Fibroblast of skin of left quadriceps (primary cell): ENCODE measurements around the gene SERTAD3.
"Not testable (repeated sequence)": the region's sequence is repeated elsewhere in the genome, so short reads cannot be mapped to it uniquely, and the experiment has no call there.

Experiments
- DNase-seq, 2 experiments: peaks; one replicate each; pipeline ENCODE4 v3.0.0-alpha.2; 2013; ENCODE audit warnings: low read depth in 2 of 2

Gene SERTAD3, protein sequence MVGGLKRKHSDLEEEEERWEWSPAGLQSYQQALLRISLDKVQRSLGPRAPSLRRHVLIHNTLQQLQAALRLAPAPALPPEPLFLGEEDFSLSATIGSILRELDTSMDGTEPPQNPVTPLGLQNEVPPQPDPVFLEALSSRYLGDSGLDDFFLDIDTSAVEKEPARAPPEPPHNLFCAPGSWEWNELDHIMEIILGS

GRCh38 chr19:40444000-40444824 lies at the start of gene SERTAD3:
Gene SERTAD3, minus strand, starts transcription at chr19:40444335. Its CDS starts 2,255 bp downstream, at chr19:40442080.
- peak; percentile 90 to 91 for DNase-seq

DNA sequence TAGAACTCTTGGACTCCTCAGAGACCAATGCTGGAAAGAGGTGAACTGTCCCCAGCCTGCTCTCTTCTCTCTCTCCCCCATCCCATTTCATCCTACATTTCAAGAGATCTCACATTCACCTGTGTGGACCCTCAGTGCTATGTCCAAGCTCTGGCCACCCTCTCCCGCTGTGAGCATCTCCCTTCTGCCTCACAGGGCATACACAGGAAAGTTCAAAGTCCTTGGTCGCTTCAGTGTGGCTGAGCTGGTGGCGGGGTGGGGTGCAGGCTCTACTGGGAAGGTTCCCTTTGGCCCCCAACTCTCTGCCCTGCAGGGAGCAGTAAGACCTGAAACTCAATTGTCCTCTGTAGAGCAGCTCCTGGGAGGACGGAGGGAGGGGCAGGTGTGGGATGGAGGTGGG lies 49.6 kb upstream of the SERTAD3 start:
- no peak for DNase-seq

- no peak for DNase-seq
These were observed 48.1 kb upstream of the SERTAD3 start for GRCh38 chr19:40492274-40492673.

DNA sequence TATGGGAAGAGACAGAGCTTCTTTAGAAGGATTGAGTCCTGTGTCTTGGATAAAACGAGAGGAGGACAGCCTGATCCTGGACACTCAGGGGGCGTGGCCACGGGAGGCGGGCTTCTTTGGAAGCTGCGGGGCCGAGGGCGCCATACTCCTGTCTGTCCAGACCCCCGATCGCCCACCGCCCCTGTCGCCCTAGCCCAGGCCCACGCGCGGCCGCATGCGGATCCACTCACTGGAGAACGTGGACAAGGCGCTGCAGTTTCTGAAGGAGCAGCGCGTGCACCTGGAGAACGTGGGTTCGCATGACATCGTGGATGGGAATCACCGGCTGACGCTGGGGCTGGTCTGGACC lies 45.7 kb upstream of the SERTAD3 start:
- DNase-seq = no peak

- no peak for DNase-seq
These were observed 41.9 kb upstream of the SERTAD3 start for GRCh38 chr19:40486017-40486416.

DNA sequence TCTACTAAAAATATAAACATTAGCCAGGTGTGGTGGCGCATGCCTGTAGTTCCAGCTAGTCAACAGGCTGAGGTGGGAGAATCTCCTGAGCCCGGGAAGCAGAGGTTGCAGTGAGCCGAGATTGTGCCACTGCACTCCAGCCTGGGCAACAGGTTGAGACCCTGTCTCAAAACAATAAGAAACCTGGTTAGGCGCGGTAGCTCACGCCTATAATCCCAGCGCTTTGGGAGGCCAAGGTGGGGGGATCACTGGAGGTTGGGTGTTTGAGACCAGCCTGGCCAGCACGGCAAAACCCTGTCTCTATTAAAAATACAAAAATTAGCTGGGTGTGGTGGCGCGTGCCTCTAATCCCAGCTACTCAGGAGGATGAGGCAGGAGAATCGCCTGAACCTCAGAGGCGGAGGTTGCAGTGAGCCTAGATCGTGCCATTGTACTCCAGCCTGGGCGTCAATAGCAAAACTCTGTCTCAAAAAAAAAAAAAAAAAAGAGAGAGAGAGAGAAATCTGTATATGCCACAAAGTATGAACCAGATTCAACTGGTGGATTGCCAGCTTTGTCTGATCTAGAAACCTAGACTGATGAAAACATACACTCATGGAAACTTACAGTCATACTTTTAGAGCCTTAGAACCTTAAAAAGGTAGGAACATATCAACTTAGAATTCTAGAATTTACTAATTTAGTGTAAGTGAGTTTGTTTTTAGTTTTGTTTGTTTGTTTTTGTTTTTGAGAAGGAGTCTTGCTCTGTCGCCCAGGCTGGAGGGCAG lies 31.9 kb upstream of the SERTAD3 start:
- DNase-seq = not testable (repeated sequence)

DNA sequence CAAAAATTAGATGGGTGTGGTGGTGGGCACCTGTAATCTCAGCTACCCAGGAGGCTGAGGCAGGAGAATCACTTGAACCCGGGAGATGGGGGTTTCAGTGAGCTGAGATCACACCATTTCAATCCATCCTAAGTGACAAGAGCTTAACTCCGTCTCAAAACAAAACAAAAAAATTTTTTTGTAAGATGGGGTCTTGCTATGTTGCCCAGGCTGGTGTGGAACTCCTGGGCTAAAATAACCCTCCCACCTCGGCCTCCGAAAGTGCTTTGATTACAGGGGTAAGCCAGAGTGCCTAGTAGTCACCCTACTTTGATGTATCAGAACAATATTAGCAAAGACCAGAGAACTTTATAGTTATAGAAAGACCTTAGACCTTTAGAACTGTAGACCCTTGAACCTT lies 30.6 kb upstream of the SERTAD3 start:
- DNase-seq = no peak

DNA sequence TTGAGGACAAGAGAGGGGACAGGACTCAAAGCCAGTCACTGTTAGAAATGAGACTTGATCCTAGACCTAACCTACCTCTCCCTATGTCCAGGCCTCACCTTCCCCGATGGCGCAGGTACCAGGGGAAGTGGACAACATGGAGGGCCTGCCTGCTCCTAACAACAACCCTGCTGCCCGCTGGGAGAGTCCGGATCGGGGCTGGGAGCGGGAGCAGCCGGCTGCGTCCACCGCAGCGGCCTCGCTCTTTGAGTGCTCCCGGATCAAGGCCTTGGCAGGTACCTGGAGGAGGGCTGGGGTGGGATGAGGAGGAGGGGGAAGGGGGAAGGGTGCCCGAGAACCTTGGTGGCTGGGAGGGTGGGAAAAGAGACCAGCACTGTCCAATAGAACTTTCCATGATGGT lies 28.4 kb upstream of the SERTAD3 start:
- no peak for DNase-seq

- DNase-seq = no peak
These were observed 27.0 kb upstream of the SERTAD3 start for GRCh38 chr19:40471111-40471510.

DNA sequence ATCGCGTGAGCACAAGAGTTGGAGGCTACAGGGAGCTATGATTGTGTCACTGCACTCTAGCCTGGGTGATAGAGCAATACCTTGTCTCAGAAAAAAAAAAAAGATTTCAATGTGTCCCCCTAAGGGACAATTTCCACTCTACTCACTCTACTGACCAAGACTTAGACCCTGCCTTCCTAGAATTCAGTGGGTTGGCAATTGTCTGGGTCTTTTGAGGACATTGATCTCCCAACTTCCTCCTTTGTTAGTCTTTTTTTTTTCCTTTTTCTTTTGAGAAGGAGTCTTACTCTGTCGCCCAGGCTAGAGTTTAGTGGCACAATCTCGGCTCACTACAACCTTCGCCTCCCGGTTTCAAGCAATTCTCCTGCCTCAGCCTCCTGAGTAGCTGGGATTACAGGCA lies 24.9 kb upstream of the SERTAD3 start:
- no peak for DNase-seq

GRCh38 chr19:40466985-40467734 lies 23.0 kb upstream of the SERTAD3 start, which contains the start of gene SPTBN4:
Gene SPTBN4, plus strand, starts transcription at chr19:40467001. Its CDS starts 5,621 bp downstream, at chr19:40472622.
- no peak for DNase-seq

DNA sequence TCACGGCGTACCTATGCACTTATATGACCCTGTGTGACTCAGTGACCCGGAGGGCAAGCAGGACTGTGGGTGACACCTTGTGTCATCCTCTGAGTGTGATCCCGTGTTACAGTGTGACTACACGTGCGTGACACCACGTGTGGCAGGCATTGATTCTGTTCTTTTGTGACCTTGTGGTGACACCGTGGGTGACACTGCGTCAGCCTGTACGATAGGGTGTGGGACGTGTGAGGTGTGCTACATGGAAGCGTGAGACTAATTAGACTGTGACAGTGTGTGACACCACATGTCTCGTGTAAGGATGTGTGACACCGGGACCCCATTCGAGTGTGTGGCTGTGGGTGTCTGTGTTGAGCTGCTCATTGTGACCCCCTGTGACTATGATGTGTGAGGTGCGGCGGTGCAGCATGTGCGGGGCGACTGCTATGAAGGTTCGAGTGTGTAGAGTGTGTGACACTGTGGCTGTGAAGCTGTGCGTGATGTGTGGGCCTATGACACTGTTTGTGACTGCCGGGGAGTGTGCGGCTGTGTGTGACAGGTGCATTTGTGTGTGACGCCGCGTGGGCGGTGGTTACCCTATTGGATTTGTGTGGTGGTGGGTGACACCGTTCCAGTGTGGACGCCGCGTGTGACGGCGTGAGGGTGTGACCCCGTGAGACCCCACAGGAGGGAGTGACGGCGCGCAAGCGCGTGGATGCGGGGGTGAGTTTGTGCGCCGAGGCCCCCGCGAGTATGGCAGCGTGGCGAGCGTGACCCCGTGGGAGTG lies 22.3 kb upstream of the SERTAD3 start:
- no peak for DNase-seq

DNA sequence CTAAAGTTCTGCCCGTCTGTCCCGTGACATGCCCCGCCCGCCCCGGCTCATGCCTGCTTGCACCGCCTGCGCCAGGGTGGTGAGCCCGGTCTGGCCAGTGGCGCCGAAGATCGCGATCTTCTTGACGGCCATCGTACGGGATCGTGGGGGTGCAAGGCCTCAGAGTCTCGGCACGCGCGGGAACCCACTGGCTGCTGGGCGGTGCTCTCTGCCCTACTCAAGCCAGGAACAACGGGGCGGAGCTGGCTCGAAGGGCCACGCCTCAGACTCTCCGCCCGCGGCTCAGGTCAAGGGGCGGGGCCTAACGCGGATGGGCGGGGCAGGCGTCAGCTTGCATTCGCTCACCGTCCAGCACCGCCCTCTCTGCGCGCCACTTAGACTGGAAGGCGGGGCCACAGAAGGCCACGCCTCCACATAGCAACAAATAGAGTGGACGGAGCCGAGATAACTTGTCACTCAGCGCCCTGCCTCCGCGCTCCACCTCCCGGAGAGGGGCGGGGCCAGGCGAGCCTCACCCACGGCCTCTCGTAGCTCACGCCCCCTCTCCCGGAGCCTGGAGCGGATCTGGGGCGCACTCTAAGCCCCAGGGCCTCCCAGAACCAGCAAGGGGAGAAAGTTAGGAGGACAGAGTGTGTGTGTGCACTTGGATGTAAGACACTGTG lies 21.6 kb upstream of the SERTAD3 start, which contains the start of gene BLVRB:
Gene BLVRB (minus strand): TSS at position 189 of the 662 bp plus-strand sequence. CDS start 57 bp downstream, at position 132.
- DNase-seq = peak; percentile 97 to 98

DNA sequence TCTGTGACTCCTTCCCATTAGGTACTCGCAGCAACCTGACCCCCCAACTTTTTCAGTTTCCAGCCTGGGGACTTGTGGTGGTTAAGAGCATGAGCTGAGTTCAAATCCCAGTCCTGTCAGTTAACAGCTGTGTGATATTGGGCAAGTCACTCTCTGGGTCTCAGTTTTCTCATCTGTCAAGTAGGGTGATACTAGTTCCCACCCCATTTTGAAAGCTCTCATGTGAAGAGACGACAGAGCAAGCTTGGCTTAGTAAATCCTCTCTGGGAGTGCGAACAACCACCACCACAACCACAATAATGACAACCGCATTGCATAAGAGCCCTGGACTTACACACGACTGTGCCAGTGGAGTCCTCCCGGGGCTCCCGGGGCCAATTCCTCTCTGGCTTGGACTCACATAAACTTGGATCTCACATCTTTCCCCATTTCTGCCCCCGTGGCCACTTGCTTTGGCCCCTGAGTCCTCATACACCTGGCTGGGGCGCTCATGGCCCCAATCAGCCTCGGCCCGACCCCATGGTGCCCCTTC lies 21.0 kb upstream of the SERTAD3 start:
- DNase-seq = no peak

GRCh38 chr19:40464059-40465024 lies 20.2 kb upstream of the SERTAD3 start:
- peak; percentile 74 to 79 for DNase-seq

DNA sequence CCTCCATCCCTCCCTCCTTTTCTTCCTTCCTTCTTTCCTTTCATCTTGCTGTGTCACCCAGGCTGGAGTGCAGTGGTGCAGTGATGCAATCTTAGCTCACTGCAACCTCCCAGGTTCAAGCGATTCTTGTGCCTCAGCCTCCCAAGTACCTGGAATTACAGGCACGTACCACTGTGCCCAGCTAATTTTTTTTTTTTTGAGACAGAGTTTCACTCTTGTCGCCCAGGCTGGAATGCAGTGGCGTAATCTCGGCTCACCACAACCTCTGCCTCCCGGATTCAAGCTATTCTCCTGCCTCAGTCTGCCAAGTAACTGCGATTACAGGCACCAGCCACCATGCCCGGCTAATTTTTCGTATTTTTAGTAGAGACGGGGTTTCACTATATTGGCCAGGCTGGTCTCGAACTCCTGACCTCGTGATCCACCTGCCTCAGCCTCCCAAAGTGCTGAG lies 19.5 kb upstream of the SERTAD3 start:
- DNase-seq = not testable (repeated sequence)

- no peak for DNase-seq
These were observed 17.6 kb upstream of the SERTAD3 start for GRCh38 chr19:40461669-40462221.

DNA sequence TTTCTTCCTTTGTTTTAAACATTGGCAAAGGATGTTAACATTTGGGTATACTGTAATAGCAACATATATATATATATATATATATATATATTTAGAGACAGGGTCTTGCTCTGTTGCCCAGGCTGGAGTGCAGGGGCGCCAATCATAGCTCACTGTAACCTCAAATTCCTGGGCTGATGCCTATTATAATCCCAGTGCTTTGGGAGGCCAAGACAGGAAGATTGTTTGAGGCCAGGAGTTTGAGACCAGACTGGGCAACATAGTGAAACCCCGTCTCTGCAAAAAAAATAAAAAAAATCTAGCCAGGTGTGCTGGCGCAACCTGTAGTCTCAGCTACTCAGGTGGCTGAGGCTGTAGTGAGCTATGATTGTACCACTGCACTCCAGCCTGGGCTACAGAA lies 16.1 kb upstream of the SERTAD3 start:
- DNase-seq = no peak

GRCh38 chr19:40458597-40458974 lies 14.5 kb upstream of the SERTAD3 start:
- DNase-seq = no peak
